ENCODE measurements around the gene KYNU. TPM values are rescaled to one million over a fixed set of nuclear protein-coding genes. Genes with fewer than 3 reads are reported as not detected.

KYNU gene
- total and polyA plus RNA-seq, 9 of the 15 experiments (the other 6 are each of a cell fraction or from before 2014, with no cell fraction given), result 2.6 to 11.6 (median 7.2) TPM

GRCh38 chr2:142930835-142931398, 53.5 kb downstream of the KYNU start (continued):
- TF ChIP-seq SPI1 (IDR thresholded peaks at IDR 0.05; ENCODE audit: borderline replicate concordance, low read depth, low read length) (0 out of 2 replicates have a peak, but pooled peaks have one; percentile 15), PYGO2 (tag; IDR thresholded peaks at IDR 0.05) (no peak), CHCHD3 (CRISPR knock-in tag; IDR thresholded peaks at IDR 0.05) (no peak), ZKSCAN3 (CRISPR knock-in tag; IDR thresholded peaks at IDR 0.05) (no peak), TEAD4 (IDR thresholded peaks at IDR 0.05; ENCODE audit: low read length) (peak; percentile 6; the same call in 1 of the 2 replicates), TEAD4 (CRISPR knock-in tag; IDR thresholded peaks at IDR 0.05; ENCODE audit: borderline replicate concordance) (no peak), TAF9B (IDR thresholded peaks at IDR 0.05; ENCODE audit: partially characterized antibody) (peak; percentile 28), IRF2 (CRISPR knock-in tag; IDR thresholded peaks at IDR 0.05) (no peak), KAT7 (CRISPR knock-in tag; IDR thresholded peaks at IDR 0.05; ENCODE audit: borderline replicate concordance) (0 out of 2 replicates have a peak, but pooled peaks have one; percentile 12), HNRNPLL (IDR thresholded peaks at IDR 0.05; ENCODE audit: low read depth, low read length, poor library complexity, severe bottlenecking) (peak; percentile 94), NBN (IDR thresholded peaks at IDR 0.05; ENCODE audit: low read depth) (no peak), ETV5 (CRISPR knock-in tag; IDR thresholded peaks at IDR 0.05; ENCODE audit: low read depth) (peak; percentile 27; the same call in 1 of the 2 replicates), YBX1 (IDR thresholded peaks at IDR 0.05) (no peak), ARID3A (IDR thresholded peaks at IDR 0.05; ENCODE audit: borderline replicate concordance, low read depth, low read length) (no peak), SP1 (CRISPR knock-in tag; IDR thresholded peaks at IDR 0.05) (peak; percentile 60; the same call in 1 of the 2 replicates), KLF6 (CRISPR knock-in tag; IDR thresholded peaks at IDR 0.05; ENCODE audit: borderline replicate concordance) (no peak), NFIC (IDR thresholded peaks at IDR 0.05) (no peak), NFE2 (IDR thresholded peaks at IDR 0.05; ENCODE audit: low read depth) (no peak), CTCF (IDR thresholded peaks at IDR 0.05 in 2 of 3, conservative IDR thresholded peaks at IDR 0.05 in 1 of 3; ENCODE audit: insufficient read depth in 2 of 3, low read depth in 1 of 3, low read length in 3 of 3) (no peak), RREB1 (CRISPR knock-in tag; IDR thresholded peaks at IDR 0.05) (no peak)

All from K562 (cell line).